ENCODE data around the gene RAP1B.

Gene RAP1B

DNA sequence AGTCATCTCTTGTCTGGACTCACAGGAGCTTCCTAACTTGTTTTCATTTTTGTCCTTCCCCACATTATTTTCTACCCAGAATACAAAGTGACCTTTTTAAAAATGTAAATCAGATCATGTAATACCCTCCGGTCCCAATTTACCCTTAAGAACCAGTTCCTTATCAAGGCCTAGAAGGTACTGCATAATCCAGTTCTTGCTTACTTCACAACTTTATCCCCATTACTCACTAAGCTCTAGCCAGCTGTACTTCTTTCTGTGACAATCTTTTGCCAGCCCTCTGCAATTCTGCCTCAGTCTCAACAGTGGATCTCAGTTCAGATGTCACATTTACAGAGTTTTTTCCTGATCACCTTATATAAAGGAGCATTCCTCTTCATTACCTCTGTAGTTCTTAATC, 11.6 kb downstream of the RAP1B start:
- Histone ChIP-seq H2AFZ (ENCODE audit: low read length) (no peak overlapping the region), H3K4me1 (ENCODE audit: low read length) (peaks cover 14% of the 10 kb centered on the region), H3K9me2 (replicated peaks; ENCODE audit: insufficient read depth, low read length) (no peaks in the 10 kb centered on the region), H3K79me2 (ENCODE audit: low read length) (peaks cover 100% of the 10 kb centered on the region), H3K4me3 (ENCODE audit: low read length) (no peak overlapping the region), H4K20me1 (ENCODE audit: insufficient read depth, low read length) (peaks cover 64% of the 10 kb centered on the region), H3K27me3 (replicated peaks; ENCODE audit: insufficient read depth, low read length) (no peaks in the 10 kb centered on the region), H3K9me3 (replicated peaks; ENCODE audit: insufficient read depth, low read length) (no peaks in the 10 kb centered on the region), H3K36me3 (replicated peaks; ENCODE audit: insufficient read depth, low read length) (no peaks in the 10 kb centered on the region), H3K9ac (ENCODE audit: low read length) (no peak overlapping the region), H3K4me2 (ENCODE audit: low read depth, low read length) (no peak overlapping the region), H3K27ac (ENCODE audit: low read length) (no peak overlapping the region), H3F3A (ENCODE audit: insufficient read depth, low read length) (peaks cover 9% of the 10 kb centered on the region)
- TF ChIP-seq EZH2 (optimal IDR thresholded peaks at IDR 0.05; ENCODE audit: low read depth, low read length): no peak
- TF ChIP-seq, protein P1, sequence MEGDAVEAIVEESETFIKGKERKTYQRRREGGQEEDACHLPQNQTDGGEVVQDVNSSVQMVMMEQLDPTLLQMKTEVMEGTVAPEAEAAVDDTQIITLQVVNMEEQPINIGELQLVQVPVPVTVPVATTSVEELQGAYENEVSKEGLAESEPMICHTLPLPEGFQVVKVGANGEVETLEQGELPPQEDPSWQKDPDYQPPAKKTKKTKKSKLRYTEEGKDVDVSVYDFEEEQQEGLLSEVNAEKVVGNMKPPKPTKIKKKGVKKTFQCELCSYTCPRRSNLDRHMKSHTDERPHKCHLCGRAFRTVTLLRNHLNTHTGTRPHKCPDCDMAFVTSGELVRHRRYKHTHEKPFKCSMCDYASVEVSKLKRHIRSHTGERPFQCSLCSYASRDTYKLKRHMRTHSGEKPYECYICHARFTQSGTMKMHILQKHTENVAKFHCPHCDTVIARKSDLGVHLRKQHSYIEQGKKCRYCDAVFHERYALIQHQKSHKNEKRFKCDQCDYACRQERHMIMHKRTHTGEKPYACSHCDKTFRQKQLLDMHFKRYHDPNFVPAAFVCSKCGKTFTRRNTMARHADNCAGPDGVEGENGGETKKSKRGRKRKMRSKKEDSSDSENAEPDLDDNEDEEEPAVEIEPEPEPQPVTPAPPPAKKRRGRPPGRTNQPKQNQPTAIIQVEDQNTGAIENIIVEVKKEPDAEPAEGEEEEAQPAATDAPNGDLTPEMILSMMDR (IDR thresholded peaks at IDR 0.05; ENCODE audit: low read length): no peak
- no peak for TF ChIP-seq EZH2phosphoT487 (IDR thresholded peaks at IDR 0.05; ENCODE audit: low read length)
- DNase-seq: no peak

- Histone ChIP-seq H3K9me2 (replicated peaks; ENCODE audit: insufficient read depth, low read length) (no peaks in the 10 kb centered on the region), H3K9me3 (replicated peaks; ENCODE audit: insufficient read depth, low read length) (no peaks in the 10 kb centered on the region), H3K4me3 (ENCODE audit: low read length) (no peak overlapping the region), H3K79me2 (ENCODE audit: low read length) (peaks cover 100% of the 10 kb centered on the region), H3K4me2 (ENCODE audit: low read depth, low read length) (no peak overlapping the region), H3K27me3 (replicated peaks; ENCODE audit: insufficient read depth, low read length) (no peaks in the 10 kb centered on the region), H3K4me1 (ENCODE audit: low read length) (peaks cover 22% of the 10 kb centered on the region), H2AFZ (ENCODE audit: low read length) (no peak overlapping the region), H3K27ac (ENCODE audit: low read length) (no peak overlapping the region), H3K9ac (ENCODE audit: low read length) (no peak overlapping the region), H3K36me3 (replicated peaks; ENCODE audit: insufficient read depth, low read length) (no peaks in the 10 kb centered on the region), H4K20me1 (ENCODE audit: insufficient read depth, low read length) (peaks cover 65% of the 10 kb centered on the region), H3F3A (ENCODE audit: insufficient read depth, low read length) (peaks cover 17% of the 10 kb centered on the region)
- TF ChIP-seq EZH2phosphoT487 (IDR thresholded peaks at IDR 0.05; ENCODE audit: low read length) (no peak), EZH2 (optimal IDR thresholded peaks at IDR 0.05; ENCODE audit: low read depth, low read length) (no peak)
- TF ChIP-seq, protein P1 (IDR thresholded peaks at IDR 0.05; ENCODE audit: low read length): no peak
- DNase-seq: no peak
Observed at GRCh38 chr12:68623059-68623458, 12.4 kb downstream of the RAP1B start.

DNA sequence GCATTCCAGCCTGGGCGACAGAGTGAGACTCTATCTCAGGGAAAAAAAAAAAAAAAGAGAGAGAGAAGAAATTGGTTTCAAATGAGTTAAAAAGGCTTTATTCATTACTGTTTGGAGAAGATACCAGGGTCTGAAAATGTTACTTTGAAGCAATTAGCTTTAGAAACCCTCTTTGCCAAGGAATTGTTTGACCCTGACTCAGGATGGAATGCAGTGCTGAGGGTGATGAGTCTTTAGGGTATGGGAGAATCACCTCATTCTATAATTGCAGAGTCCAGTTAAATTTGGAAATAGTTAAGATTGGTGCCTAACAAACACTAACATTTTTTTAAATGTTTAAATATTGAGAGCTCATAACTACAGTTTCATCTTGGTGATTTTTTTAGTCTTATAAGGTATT, 13.3 kb downstream of the RAP1B start:
- Histone ChIP-seq H3K4me1 (ENCODE audit: low read length) (peaks cover 31% of the 10 kb centered on the region), H3K79me2 (ENCODE audit: low read length) (peaks cover 100% of the 10 kb centered on the region), H3K4me2 (ENCODE audit: low read depth, low read length) (no peak overlapping the region), H3K27me3 (replicated peaks; ENCODE audit: insufficient read depth, low read length) (no peaks in the 10 kb centered on the region), H3K4me3 (ENCODE audit: low read length) (no peak overlapping the region), H3K27ac (ENCODE audit: low read length) (no peak overlapping the region), H3K9me2 (replicated peaks; ENCODE audit: insufficient read depth, low read length) (no peaks in the 10 kb centered on the region), H4K20me1 (ENCODE audit: insufficient read depth, low read length) (peaks cover 59% of the 10 kb centered on the region), H3K9ac (ENCODE audit: low read length) (no peak overlapping the region), H3F3A (ENCODE audit: insufficient read depth, low read length) (peaks cover 18% of the 10 kb centered on the region), H3K9me3 (replicated peaks; ENCODE audit: insufficient read depth, low read length) (no peaks in the 10 kb centered on the region), H3K36me3 (replicated peaks; ENCODE audit: insufficient read depth, low read length) (no peaks in the 10 kb centered on the region), H2AFZ (ENCODE audit: low read length) (no peak overlapping the region)
- TF ChIP-seq EZH2 (optimal IDR thresholded peaks at IDR 0.05; ENCODE audit: low read depth, low read length) (no peak), EZH2phosphoT487 (IDR thresholded peaks at IDR 0.05; ENCODE audit: low read length) (no peak)
- TF ChIP-seq, protein P1 (IDR thresholded peaks at IDR 0.05; ENCODE audit: low read length): no peak
- no peak for DNase-seq

Data from MM.1S (cell line).